GM19395 (cell line): ENCODE data around the gene HRCT1.

ENCODE experiments used
- ATAC-seq: cut with Tn5 transposase; IDR thresholded peaks from one replicate; pipeline ENCODE4 v1.9.1; 2021; ENCODE audit warnings: mild to moderate bottlenecking, moderate library complexity; ENCODE audit not compliant: unreplicated experiment

Gene HRCT1

GRCh38 chr9:35940458-35941407 is 34.7 kb downstream of the HRCT1 start:
- no peak for ATAC-seq

- no peak for ATAC-seq
Measured at GRCh38 chr9:35942286-35942685, 36.3 kb downstream of the HRCT1 start.

GRCh38 chr9:35944173-35944572 is 38.2 kb downstream of the HRCT1 start:
- no peak for ATAC-seq

- no peak for ATAC-seq
Measured at GRCh38 chr9:35944841-35945240, 38.8 kb downstream of the HRCT1 start.

GRCh38 chr9:35945341-35946018 is 39.5 kb downstream of the HRCT1 start:
- no peak for ATAC-seq

- ATAC-seq: no peak
Measured at GRCh38 chr9:35948451-35948850, 42.4 kb downstream of the HRCT1 start.

- ATAC-seq: no peak
Measured at GRCh38 chr9:35948901-35949318, 42.9 kb downstream of the HRCT1 start.

- ATAC-seq: no peak
Measured at GRCh38 chr9:35951736-35952135, 45.7 kb downstream of the HRCT1 start.

- no peak for ATAC-seq
Measured at GRCh38 chr9:35952526-35953191, 46.7 kb downstream of the HRCT1 start.

- no peak for ATAC-seq
Measured at GRCh38 chr9:35954942-35955546, 49.0 kb downstream of the HRCT1 start.

- no peak for ATAC-seq
Measured at GRCh38 chr9:35956651-35957050, 50.6 kb downstream of the HRCT1 start.
